Ishikawa (cell line): Measurements from ENCODE around the gene PREP.

Experiments
- CEBPB ChIP-seq: IDR thresholded peaks from 2 replicates; pipeline ENCODE4 v1.6.1; 2012
- CREB1 ChIP-seq: IDR thresholded peaks from 2 replicates; pipeline ENCODE4 v1.6.1; 2012; ENCODE audit warnings: low read depth
- EGR1 ChIP-seq: IDR thresholded peaks from 2 replicates; pipeline ENCODE4 v1.6.1; 2012
- EP300 ChIP-seq: IDR thresholded peaks from 2 replicates; pipeline ENCODE4 v1.6.1; 2012; ENCODE audit warnings: borderline replicate concordance
- NFIC ChIP-seq: IDR thresholded peaks from 2 replicates; pipeline ENCODE4 v1.6.1; 2012
- RAD21 ChIP-seq: IDR thresholded peaks from 2 replicates; pipeline ENCODE4 v1.6.1; 2012; ENCODE audit warnings: low read depth
- TAF1 ChIP-seq: IDR thresholded peaks from 2 replicates; pipeline ENCODE4 v1.6.1; 2012; ENCODE audit warnings: low read depth, mild to moderate bottlenecking
- TCF12 ChIP-seq: IDR thresholded peaks from 2 replicates; pipeline ENCODE4 v1.6.1; 2012; ENCODE audit warnings: low read depth
- TEAD4 ChIP-seq: IDR thresholded peaks from 2 replicates; pipeline ENCODE4 v1.6.1; 2012
- YY1 ChIP-seq: IDR thresholded peaks from 2 replicates; pipeline ENCODE4 v1.6.1; 2012; ENCODE audit warnings: low read depth
- ZBTB7A ChIP-seq: IDR thresholded peaks from 2 replicates; pipeline ENCODE4 v1.6.1; 2012; ENCODE audit warnings: low read depth
- TF ChIP-seq, protein P1 (sequence below): IDR thresholded peaks from 2 replicates; pipeline ENCODE4 v1.6.1; 2012
- TF ChIP-seq, protein P2 (sequence below): IDR thresholded peaks from 2 replicates; pipeline ENCODE4 v1.6.1; 2012; ENCODE audit warnings: low read depth, mild to moderate bottlenecking
- TF ChIP-seq, protein P3 (sequence below): IDR thresholded peaks from 2 replicates; pipeline ENCODE4 v1.6.1; 2012

DNA sequence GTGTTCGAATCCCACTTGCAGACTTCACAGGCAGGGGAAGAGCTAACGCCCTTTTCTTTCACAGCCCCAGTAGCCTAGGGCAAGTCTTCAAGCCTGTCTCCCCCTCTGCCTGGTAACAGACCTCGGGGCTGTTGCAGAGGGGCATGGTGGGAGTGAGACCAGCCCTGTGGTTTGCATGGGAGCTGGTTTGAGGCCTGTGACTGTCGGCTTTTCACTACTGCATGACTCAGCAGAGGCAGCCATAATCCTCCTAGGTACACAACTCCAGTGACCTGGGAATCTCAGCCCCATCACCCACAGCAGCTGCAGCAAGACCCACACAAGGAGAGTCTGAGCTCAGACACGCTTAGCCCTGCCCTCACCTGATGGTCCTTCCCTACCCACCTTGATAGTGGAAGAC is 167.7 kb downstream of the PREP start:
- TF ChIP-seq TCF12 (no peak), TAF1 (no peak), CEBPB (no peak), EGR1 (no peak), RAD21 (no peak), YY1 (no peak), EP300 (no peak), NFIC (no peak), CREB1 (no peak), ZBTB7A (no peak), TEAD4 (no peak)
- TF ChIP-seq, protein P1, sequence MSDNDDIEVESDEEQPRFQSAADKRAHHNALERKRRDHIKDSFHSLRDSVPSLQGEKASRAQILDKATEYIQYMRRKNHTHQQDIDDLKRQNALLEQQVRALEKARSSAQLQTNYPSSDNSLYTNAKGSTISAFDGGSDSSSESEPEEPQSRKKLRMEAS = no peak
- TF ChIP-seq, protein P2, sequence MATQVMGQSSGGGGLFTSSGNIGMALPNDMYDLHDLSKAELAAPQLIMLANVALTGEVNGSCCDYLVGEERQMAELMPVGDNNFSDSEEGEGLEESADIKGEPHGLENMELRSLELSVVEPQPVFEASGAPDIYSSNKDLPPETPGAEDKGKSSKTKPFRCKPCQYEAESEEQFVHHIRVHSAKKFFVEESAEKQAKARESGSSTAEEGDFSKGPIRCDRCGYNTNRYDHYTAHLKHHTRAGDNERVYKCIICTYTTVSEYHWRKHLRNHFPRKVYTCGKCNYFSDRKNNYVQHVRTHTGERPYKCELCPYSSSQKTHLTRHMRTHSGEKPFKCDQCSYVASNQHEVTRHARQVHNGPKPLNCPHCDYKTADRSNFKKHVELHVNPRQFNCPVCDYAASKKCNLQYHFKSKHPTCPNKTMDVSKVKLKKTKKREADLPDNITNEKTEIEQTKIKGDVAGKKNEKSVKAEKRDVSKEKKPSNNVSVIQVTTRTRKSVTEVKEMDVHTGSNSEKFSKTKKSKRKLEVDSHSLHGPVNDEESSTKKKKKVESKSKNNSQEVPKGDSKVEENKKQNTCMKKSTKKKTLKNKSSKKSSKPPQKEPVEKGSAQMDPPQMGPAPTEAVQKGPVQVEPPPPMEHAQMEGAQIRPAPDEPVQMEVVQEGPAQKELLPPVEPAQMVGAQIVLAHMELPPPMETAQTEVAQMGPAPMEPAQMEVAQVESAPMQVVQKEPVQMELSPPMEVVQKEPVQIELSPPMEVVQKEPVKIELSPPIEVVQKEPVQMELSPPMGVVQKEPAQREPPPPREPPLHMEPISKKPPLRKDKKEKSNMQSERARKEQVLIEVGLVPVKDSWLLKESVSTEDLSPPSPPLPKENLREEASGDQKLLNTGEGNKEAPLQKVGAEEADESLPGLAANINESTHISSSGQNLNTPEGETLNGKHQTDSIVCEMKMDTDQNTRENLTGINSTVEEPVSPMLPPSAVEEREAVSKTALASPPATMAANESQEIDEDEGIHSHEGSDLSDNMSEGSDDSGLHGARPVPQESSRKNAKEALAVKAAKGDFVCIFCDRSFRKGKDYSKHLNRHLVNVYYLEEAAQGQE = no peak
- TF ChIP-seq, protein P3, sequence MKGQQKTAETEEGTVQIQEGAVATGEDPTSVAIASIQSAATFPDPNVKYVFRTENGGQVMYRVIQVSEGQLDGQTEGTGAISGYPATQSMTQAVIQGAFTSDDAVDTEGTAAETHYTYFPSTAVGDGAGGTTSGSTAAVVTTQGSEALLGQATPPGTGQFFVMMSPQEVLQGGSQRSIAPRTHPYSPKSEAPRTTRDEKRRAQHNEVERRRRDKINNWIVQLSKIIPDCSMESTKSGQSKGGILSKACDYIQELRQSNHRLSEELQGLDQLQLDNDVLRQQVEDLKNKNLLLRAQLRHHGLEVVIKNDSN = no peak
